ENCODE data around the gene INVS. TPM values are rescaled to one million over a fixed set of nuclear protein-coding genes. Genes with fewer than 3 reads are reported as not detected.
A peak's percentile ranks its signal among the peaks of the same experiment; 100 is the strongest.

The INVS gene
- polyA plus RNA-seq, 1 of the 3 experiments (the other 2 are of a cell fraction), result 8.1 TPM

- WGBS (ENCODE audit: low lambda C conversion rate), result 3% methylated on average over 26 of the region's 37 CpGs
- Histone ChIP-seq H3K27ac (ENCODE audit: low read depth in 2 of 2, low read length in 1 of 2) (peak overlapping the region; percentile 85 to 91), H3K4me1 (ENCODE audit: control insufficient read depth in 1 of 2, insufficient read depth in 2 of 2, low read depth in 1 of 2, low read length in 1 of 2) (peaks cover 12 to 18% of the 10 kb centered on the region in 2 experiments; a peak in 3 of 4 replicates), H3K27me3 (ENCODE audit: insufficient read depth) (no peaks in the 10 kb centered on the region), H3K4me3 (ENCODE audit: low read depth in 2 of 2, low read length in 1 of 2) (peak overlapping the region; percentile 90 to 100), H3K36me3 (replicated peaks in 1 of 2; ENCODE audit: control insufficient read depth in 1 of 2, insufficient read depth in 2 of 2, low read length in 1 of 2) (peaks cover 0 to 9% of the 10 kb centered on the region in 2 experiments), H2AFZ (ENCODE audit: low read depth) (peak overlapping the region; percentile 82; the same call in 1 of the 2 replicates), H3K9me3 (no peaks in the 10 kb centered on the region), H3K4me2 (peak overlapping the region; percentile 87), H3F3A (replicated peaks; ENCODE audit: insufficient read depth) (peaks cover 11% of the 10 kb centered on the region), H3K79me2 (ENCODE audit: insufficient read depth) (peaks cover 80% of the 10 kb centered on the region), H3K9me2 (no peaks in the 10 kb centered on the region), H4K20me1 (ENCODE audit: insufficient read depth) (peaks cover 39% of the 10 kb centered on the region), H3K9ac (peak overlapping the region; percentile 86)
- peak; percentile 54 for DNase-seq
- POLR2A ChIA-PET, result interaction anchor here (0.6 to 0.9 kb wide), 2 partner anchors 14 to 172 kb away, joined by 3 read pairs; no protein-coding TSS in a partner anchor
- TF ChIP-seq ELF1 (IDR thresholded peaks at IDR 0.05) (peak; percentile 75), RCOR1 (IDR thresholded peaks at IDR 0.05; ENCODE audit: low read length) (no peak), FOXM1 (IDR thresholded peaks at IDR 0.05; ENCODE audit: low read depth) (no peak), SMC3 (IDR thresholded peaks at IDR 0.05; ENCODE audit: low read depth, low read length) (no peak)
- CTCF ChIA-PET, result interaction anchor here (0.7 to 1.1 kb wide), 2 partner anchors 833 to 914 kb away, joined by 3 to 4 read pairs; no protein-coding TSS in a partner anchor
Measured at GRCh38 chr9:100098046-100098886, 777 bp upstream of the INVS start.

- peak; percentile 38 for DNase-seq
- Histone ChIP-seq H3F3A (replicated peaks; ENCODE audit: insufficient read depth) (peaks cover 11% of the 10 kb centered on the region), H3K27me3 (ENCODE audit: insufficient read depth) (no peaks in the 10 kb centered on the region), H3K9me2 (no peaks in the 10 kb centered on the region), H3K4me1 (ENCODE audit: control insufficient read depth in 1 of 2, insufficient read depth in 2 of 2, low read depth in 1 of 2, low read length in 1 of 2) (peaks cover 12 to 23% of the 10 kb centered on the region in 2 experiments; a peak in 3 of 4 replicates), H2AFZ (ENCODE audit: low read depth) (peak overlapping the region; percentile 97), H3K79me2 (ENCODE audit: insufficient read depth) (peaks cover 66% of the 10 kb centered on the region), H3K27ac (ENCODE audit: low read depth in 2 of 2, low read length in 1 of 2) (peak overlapping the region; percentile 85 to 91), H4K20me1 (ENCODE audit: insufficient read depth) (peaks cover 25% of the 10 kb centered on the region), H3K9me3 (no peaks in the 10 kb centered on the region), H3K4me2 (peak overlapping the region; percentile 87), H3K4me3 (ENCODE audit: low read depth in 2 of 2, low read length in 1 of 2) (peak overlapping the region; percentile 90 to 100), H3K9ac (peak overlapping the region; percentile 86), H3K36me3 (replicated peaks in 1 of 2; ENCODE audit: control insufficient read depth in 1 of 2, insufficient read depth in 2 of 2, low read length in 1 of 2) (peaks cover 10 to 17% of the 10 kb centered on the region in 2 experiments)
- CTCF ChIA-PET, result interaction anchor here (0.6 to 1.1 kb wide), 2 partner anchors 915 kb away, joined by 3 to 4 read pairs; no protein-coding TSS in a partner anchor
- under 1% methylated on average over 10 of the region's 10 CpGs for WGBS (ENCODE audit: low lambda C conversion rate)
- POLR2A ChIA-PET, result no interaction called here
- TF ChIP-seq MXI1 (IDR thresholded peaks at IDR 0.05; ENCODE audit: low read depth, low read length) (0 out of 2 replicates have a peak, but pooled peaks have one; percentile 34), ZBTB33 (IDR thresholded peaks at IDR 0.05; ENCODE audit: borderline replicate concordance, low read depth) (no peak)
Measured at GRCh38 chr9:100099722-100100042, 639 bp downstream of the INVS start.

- Histone ChIP-seq H3K4me2 (peak overlapping the region; percentile 87), H3K4me3 (ENCODE audit: low read depth in 2 of 2, low read length in 1 of 2) (peak overlapping the region; percentile 90 to 100), H3K9me2 (no peaks in the 10 kb centered on the region), H3K4me1 (ENCODE audit: control insufficient read depth in 1 of 2, insufficient read depth in 2 of 2, low read depth in 1 of 2, low read length in 1 of 2) (peaks cover 12 to 23% of the 10 kb centered on the region in 2 experiments; a peak in 3 of 4 replicates), H3K9ac (peak overlapping the region; percentile 86), H3K36me3 (replicated peaks in 1 of 2; ENCODE audit: control insufficient read depth in 1 of 2, insufficient read depth in 2 of 2, low read length in 1 of 2) (peaks cover 15 to 22% of the 10 kb centered on the region in 2 experiments), H3F3A (replicated peaks; ENCODE audit: insufficient read depth) (peaks cover 11% of the 10 kb centered on the region), H3K27me3 (ENCODE audit: insufficient read depth) (no peaks in the 10 kb centered on the region), H2AFZ (ENCODE audit: low read depth) (peak overlapping the region; percentile 97), H4K20me1 (ENCODE audit: insufficient read depth) (peaks cover 22% of the 10 kb centered on the region), H3K27ac (ENCODE audit: low read depth in 2 of 2, low read length in 1 of 2) (peak overlapping the region; percentile 85 to 91; a peak in 3 of 4 replicates), H3K9me3 (no peaks in the 10 kb centered on the region), H3K79me2 (ENCODE audit: insufficient read depth) (peaks cover 61% of the 10 kb centered on the region)
- POLR2A ChIA-PET, result no interaction called here
- CTCF ChIA-PET, result interaction anchor here (0.6 kb wide), 1 partner anchor 916 kb away, joined by 3 read pairs; no protein-coding TSS in a partner anchor
- DNase-seq, result no peak
- WGBS (ENCODE audit: low lambda C conversion rate), result 69% methylated on average over 2 of the region's 2 CpGs
- no peak for TF ChIP-seq MEF2A (IDR thresholded peaks at IDR 0.05; ENCODE audit: borderline replicate concordance, low read depth)
- no peak for TF ChIP-seq RFX5 (IDR thresholded peaks at IDR 0.05; ENCODE audit: low read length)
- no peak for TF ChIP-seq FOXJ3 (CRISPR knock-in tag; IDR thresholded peaks at IDR 0.05)
- TF ChIP-seq POLR2AphosphoS5 (IDR thresholded peaks at IDR 0.05; ENCODE audit: low read depth, low read length), result no peak
- TF ChIP-seq NFIC (IDR thresholded peaks at IDR 0.05; ENCODE audit: borderline replicate concordance), result no peak
- no peak for TF ChIP-seq RCOR1 (IDR thresholded peaks at IDR 0.05; ENCODE audit: low read length)
- no peak for TF ChIP-seq YY1 (IDR thresholded peaks at IDR 0.05; ENCODE audit: low read depth)
- no peak for TF ChIP-seq IRF3 (IDR thresholded peaks at IDR 0.05; ENCODE audit: low read depth, low read length)
- TF ChIP-seq PBX3 (IDR thresholded peaks at IDR 0.05), result no peak
Measured at GRCh38 chr9:100100146-100100667, 1.2 kb downstream of the INVS start.

Measured in SK-N-SH (cell line).